Thyroid gland (tissue), 4 donors: ENCODE results near the gene SH3GL1. TPM values are rescaled to one million over a fixed set of nuclear protein-coding genes. Genes with fewer than 3 reads are reported as not detected.

Experiments used
- DNase-seq, 2 donors: peaks; one replicate each; pipeline ENCODE4 v3.0.0-alpha.2; 2019
- H3K27ac ChIP-seq, 3 donors: fragments of 200-600 bp; sonication (generic); 1 replicate in 2 of 3; 2 replicates in 1 of 3; pipeline ENCODE4 v1.5.1; 2016 to 2019; ENCODE audit warnings: mild to moderate bottlenecking in 1 of 3, moderate library complexity in 1 of 3
- H3K27me3 ChIP-seq: fragments of 200-600 bp; sonication (generic); one replicate; pipeline ENCODE4 v1.5.1; 2019
- H3K36me3 ChIP-seq, 2 donors: fragments of 200-600 bp; sonication (generic); one replicate each; pipeline ENCODE4 v1.5.1; 2016 to 2019
- H3K4me1 ChIP-seq, 2 donors: fragments of 200-600 bp; sonication (generic); one replicate each; pipeline ENCODE4 v1.5.1; 2017 to 2019
- H3K4me3 ChIP-seq, 3 donors: fragments of 200-600 bp; sonication (generic); replicated peaks in 1 of 3; 1 replicate in 2 of 3; 2 replicates in 1 of 3; pipeline ENCODE4 v1.5.1; 2016; ENCODE audit warnings: mild to moderate bottlenecking in 1 of 3
- H3K9me3 ChIP-seq: fragments of 200-600 bp; sonication (generic); one replicate; pipeline ENCODE4 v1.5.1; 2017
- CTCF ChIP-seq, 6 experiments: fragments of 200-600 bp in 3 of 6; fragments of 450-650 bp in 3 of 6; sonication (generic) in 3 of 6; IDR thresholded peaks; one replicate each; pipeline ENCODE4 v1.5.1; 2016 to 2019; ENCODE audit warnings: antibody characterized with exemption in 6 of 6, mild to moderate bottlenecking in 2 of 6, inconsistent platforms in 1 of 6, moderate library complexity in 1 of 6
- POLR2A ChIP-seq, 2 donors: fragments of 450-650 bp; IDR thresholded peaks; one replicate each; pipeline ENCODE4 v1.6.1; 2017; ENCODE audit warnings: antibody characterized with exemption in 2 of 2, mild to moderate bottlenecking in 2 of 2, moderate library complexity in 1 of 2
- WGBS, 2 donors: methylation state at CpG; one replicate each; pipeline ENCODE4 v1.1.5; 2017; 5-methylcytosine and 5-hydroxymethylcytosine counted together
- intact Hi-C: fragments of 100-400 bp; cut with DNase I; formaldehyde crosslinking; loops from one replicate; pipeline ENCODE4 v1.15.1; 2023
- total RNA-seq, 4 donors: library from RNA; depleted of rRNA; stranded (reverse); fragments of >200 nt; gene quantifications; one replicate each; pipeline ENCODE4 v1.2.3, GENCODE V29; 2016

SH3GL1 gene
- total RNA-seq, 4 donors from 2014 or later: 33.1 to 42.4 (median 36.7) TPM

- H3K4me3 ChIP-seq: peak overlapping the region in 1 of 3 donors; percentile 35
- H3K9me3 ChIP-seq: no peaks in the 10 kb centered on the region
- WGBS, 2 donors: 15 to 23% methylated on average over 8 to 12 of the region's 13 CpGs
- no peak for DNase-seq
- peaks cover 8 to 20% of the 10 kb centered on the region in 2 donors for H3K4me1 ChIP-seq
- no peaks in the 10 kb centered on the region for H3K27me3 ChIP-seq
- H3K36me3 ChIP-seq: no peaks in the 10 kb centered on the region
- no peak for TF ChIP-seq POLR2A (IDR thresholded peaks at IDR 0.05)
- no peak for TF ChIP-seq CTCF (IDR thresholded peaks at IDR 0.05)
- intact Hi-C loops: no loop called here
- H3K27ac ChIP-seq: no peak overlapping the region
Measured at GRCh38 chr19:4327877-4328242, 72.5 kb downstream of the SH3GL1 start.

- Histone ChIP-seq H3K4me3 (peak overlapping the region in 1 of 3 donors; percentile 35), H3K36me3 (no peaks in the 10 kb centered on the region), H3K4me1 (peaks cover 8 to 20% of the 10 kb centered on the region in 2 donors), H3K27ac (no peak overlapping the region), H3K27me3 (no peaks in the 10 kb centered on the region), H3K9me3 (no peaks in the 10 kb centered on the region)
- intact Hi-C loops: no loop called here
- TF ChIP-seq CTCF (IDR thresholded peaks at IDR 0.05) (no peak), POLR2A (IDR thresholded peaks at IDR 0.05) (no peak)
- DNase-seq: peak; percentile 60 to 76
- WGBS, 2 donors: 6 to 13% methylated on average over 8 to 28 of the region's 30 CpGs
Measured at GRCh38 chr19:4327252-4327876, 73.0 kb downstream of the SH3GL1 start.

GRCh38 chr19:4326837-4327251 is 73.5 kb downstream of the SH3GL1 start:
- TF ChIP-seq CTCF (IDR thresholded peaks at IDR 0.05): no peak
- TF ChIP-seq POLR2A (IDR thresholded peaks at IDR 0.05): no peak
- Histone ChIP-seq H3K36me3 (no peaks in the 10 kb centered on the region), H3K27me3 (no peaks in the 10 kb centered on the region), H3K9me3 (no peaks in the 10 kb centered on the region), H3K27ac (no peak overlapping the region), H3K4me3 (peak overlapping the region in 1 of 3 donors; percentile 35), H3K4me1 (peaks cover 8 to 20% of the 10 kb centered on the region in 2 donors)
- no peak for DNase-seq
- whole genome bisulfite sequencing, 2 donors: 18 to 27% methylated on average over 22 of the region's 33 CpGs
- intact Hi-C loops: no loop called here

- peaks cover 8 to 20% of the 10 kb centered on the region in 2 donors for H3K4me1 ChIP-seq
- no peak overlapping the region for H3K27ac ChIP-seq
- H3K4me3 ChIP-seq: no peak overlapping the region
- intact Hi-C loops: no loop called here
- no peaks in the 10 kb centered on the region for H3K9me3 ChIP-seq
- H3K36me3 ChIP-seq: no peaks in the 10 kb centered on the region
- DNase-seq: no peak
- no peak for TF ChIP-seq POLR2A (IDR thresholded peaks at IDR 0.05)
- no peak for TF ChIP-seq CTCF (IDR thresholded peaks at IDR 0.05)
- WGBS, 2 donors: 64 to 74% methylated on average over 13 of the region's 13 CpGs
- H3K27me3 ChIP-seq: no peaks in the 10 kb centered on the region
Measured at GRCh38 chr19:4326215-4326836, 74.0 kb downstream of the SH3GL1 start.

GRCh38 chr19:4324228-4324627 is 76.1 kb downstream of the SH3GL1 start:
- H3K27me3 ChIP-seq: no peaks in the 10 kb centered on the region
- TF ChIP-seq CTCF (IDR thresholded peaks at IDR 0.05) (no peak), POLR2A (IDR thresholded peaks at IDR 0.05) (no peak)
- DNase-seq: no peak
- WGBS, 2 donors: 83 to 89% methylated on average over 12 of the region's 12 CpGs
- intact Hi-C loops: no loop called here
- no peak overlapping the region for H3K27ac ChIP-seq
- H3K36me3 ChIP-seq: no peaks in the 10 kb centered on the region
- H3K4me1 ChIP-seq: peaks cover 8 to 20% of the 10 kb centered on the region in 2 donors
- H3K4me3 ChIP-seq: no peak overlapping the region
- H3K9me3 ChIP-seq: no peaks in the 10 kb centered on the region
